ENCODE data around the gene NEUROG2. TPM values are rescaled to one million over a fixed set of nuclear protein-coding genes. Genes with fewer than 3 reads are reported as not detected.

The NEUROG2 gene
- polyA plus RNA-seq = 0.19 and 0.58 TPM in 2 replicates
- 0.81 and 0.97 TPM in 2 replicates for polyA minus RNA-seq

GRCh38 chr4:112516066-112516470 is at the start of gene NEUROG2:
NEUROG2 (minus strand) TSS chr4:112516180; CDS start chr4:112515475, 705 bp downstream.
- Histone ChIP-seq H3K4me2 (ENCODE audit: low read length) (peak within 1 kb of the TSS; percentile 80), H3K36me3 (ENCODE audit: insufficient read depth, low read length) (no peaks in the 10 kb centered on the region), H3K9me3 (ENCODE audit: low read length) (no peaks in the 10 kb centered on the region), H3K9ac (ENCODE audit: low read length) (peak within 1 kb of the TSS; percentile 65), H2AFZ (ENCODE audit: low read depth, low read length) (peak within 1 kb of the TSS; percentile 66), H3K79me2 (replicated peaks; ENCODE audit: insufficient read depth, low read length) (no peaks in the 10 kb centered on the region), H3K27me3 (ENCODE audit: insufficient read depth, low read depth, low read length) (peaks cover 100% of the 10 kb centered on the region), H4K20me1 (ENCODE audit: insufficient read depth) (no peaks in the 10 kb centered on the region), H3F3A (ENCODE audit: insufficient read depth, low read length, poor library complexity, severe bottlenecking) (no peaks in the 10 kb centered on the region), H3K9me2 (ENCODE audit: insufficient read depth, low read length) (no peaks in the 10 kb centered on the region), H3K27ac (ENCODE audit: low read length) (peak within 1 kb of the TSS; percentile 43), H3K4me3 (ENCODE audit: low read length) (peak within 1 kb of the TSS; percentile 90)
- peak; percentile 5 for TF ChIP-seq EZH2 (IDR thresholded peaks at IDR 0.05; ENCODE audit: borderline replicate concordance, insufficient read depth, low read length, poor library complexity, severe bottlenecking)
- no peak for TF ChIP-seq RAD21 (conservative IDR thresholded peaks at IDR 0.05)

GRCh38 chr4:112564706-112565270 is 48.8 kb upstream of the NEUROG2 start:
- TF ChIP-seq SMC3 (conservative IDR thresholded peaks at IDR 0.05; ENCODE audit: poor library complexity) (no peak), MXI1 (conservative IDR thresholded peaks at IDR 0.05; ENCODE audit: poor library complexity, severe bottlenecking) (no peak)

GRCh38 chr4:112563431-112564200 is 47.6 kb upstream of the NEUROG2 start:
- Histone ChIP-seq H3K36me3 (ENCODE audit: insufficient read depth, low read length) (no peaks in the 10 kb centered on the region), H2AFZ (ENCODE audit: low read depth, low read length) (no peak overlapping the region), H3K27ac (ENCODE audit: low read length) (no peak overlapping the region), H3K9me3 (ENCODE audit: low read length) (no peaks in the 10 kb centered on the region), H3F3A (ENCODE audit: insufficient read depth, low read length, poor library complexity, severe bottlenecking) (no peaks in the 10 kb centered on the region), H3K4me3 (ENCODE audit: low read length) (no peak overlapping the region), H3K27me3 (ENCODE audit: insufficient read depth, low read depth, low read length) (no peaks in the 10 kb centered on the region), H4K20me1 (ENCODE audit: insufficient read depth) (no peaks in the 10 kb centered on the region), H3K79me2 (replicated peaks; ENCODE audit: insufficient read depth, low read length) (no peaks in the 10 kb centered on the region), H3K9me2 (ENCODE audit: insufficient read depth, low read length) (no peaks in the 10 kb centered on the region), H3K9ac (ENCODE audit: low read length) (no peak overlapping the region), H3K4me2 (ENCODE audit: low read length) (no peak overlapping the region)
- TF ChIP-seq POLR2AphosphoS5 (IDR thresholded peaks at IDR 0.05) = no peak
- TF ChIP-seq RAD21 (conservative IDR thresholded peaks at IDR 0.05) = no peak
- no peak for TF ChIP-seq EZH2 (IDR thresholded peaks at IDR 0.05; ENCODE audit: borderline replicate concordance, insufficient read depth, low read length, poor library complexity, severe bottlenecking)
- no peak for TF ChIP-seq SMC3 (conservative IDR thresholded peaks at IDR 0.05; ENCODE audit: poor library complexity)
- no peak for TF ChIP-seq EP300 (conservative IDR thresholded peaks at IDR 0.05; ENCODE audit: poor library complexity, severe bottlenecking)
- TF ChIP-seq REST (IDR thresholded peaks at IDR 0.05; ENCODE audit: borderline replicate concordance) = no peak
- TF ChIP-seq MXI1 (conservative IDR thresholded peaks at IDR 0.05; ENCODE audit: poor library complexity, severe bottlenecking) = no peak
- no peak for TF ChIP-seq TAF1 (IDR thresholded peaks at IDR 0.05; ENCODE audit: low read depth)
- TF ChIP-seq CTCF (IDR thresholded peaks at IDR 0.05; ENCODE audit: poor library complexity, severe bottlenecking) = no peak

More at GRCh38 chr4:112564706-112565270, 48.8 kb upstream of the NEUROG2 start:
- Histone ChIP-seq H3K4me2 (ENCODE audit: low read length) (no peak overlapping the region), H3K27ac (ENCODE audit: low read length) (no peak overlapping the region), H2AFZ (ENCODE audit: low read depth, low read length) (no peak overlapping the region), H3K9me2 (ENCODE audit: insufficient read depth, low read length) (no peaks in the 10 kb centered on the region), H3K36me3 (ENCODE audit: insufficient read depth, low read length) (no peaks in the 10 kb centered on the region), H3K9me3 (ENCODE audit: low read length) (no peaks in the 10 kb centered on the region), H3K79me2 (replicated peaks; ENCODE audit: insufficient read depth, low read length) (no peaks in the 10 kb centered on the region), H4K20me1 (ENCODE audit: insufficient read depth) (no peaks in the 10 kb centered on the region), H3K9ac (ENCODE audit: low read length) (no peak overlapping the region), H3K27me3 (ENCODE audit: insufficient read depth, low read depth, low read length) (no peaks in the 10 kb centered on the region), H3F3A (ENCODE audit: insufficient read depth, low read length, poor library complexity, severe bottlenecking) (no peaks in the 10 kb centered on the region), H3K4me3 (ENCODE audit: low read length) (no peak overlapping the region)

All from neural cell (in vitro differentiated cells).